RWPE1 (cell line): Measurements from ENCODE around the gene SDF4.

Source experiments
- CTCF ChIA-PET: fragments of 350-600 bp; sonication (Branson Sonifier 250); formaldehyde crosslinking; extraction: SDS; loops from one replicate; lab custom pipeline; 2021; lab: Yijun Ruan, JAX
- POLR2A ChIA-PET: fragments of 400-600 bp; formaldehyde crosslinking; extraction: SDS; loops from one replicate; lab custom pipeline; 2020; ENCODE audit warnings: antibody characterized with exemption; ENCODE audit not compliant: low non-redundant PET; lab: Yijun Ruan, JAX
- DNase-seq: peaks from one replicate; pipeline ENCODE4 v3.0.0; 2012; ENCODE audit warnings: low spot score
- H3K27ac ChIP-seq: fragments of 450-650 bp; 2 replicates; pipeline ENCODE4 v1.5.1; 2017
- CTCF ChIP-seq: fragments of 450-650 bp; conservative IDR thresholded peaks from 2 replicates; pipeline ENCODE4 v1.5.1; 2017; ENCODE audit warnings: low read depth, mild to moderate bottlenecking

SDF4 gene

GRCh38 chr1:1222575-1223225 is 9.1 kb downstream of the SDF4 start:
- ChIA-PET POLR2A (no interaction called here), CTCF (no interaction called here)
- no peak for DNase-seq
- peak overlapping the region; percentile 55 for H3K27ac ChIP-seq
- TF ChIP-seq CTCF: no peak

- TF ChIP-seq CTCF: no peak
- H3K27ac ChIP-seq: peak overlapping the region; percentile 55
- no peak for DNase-seq
- CTCF ChIA-PET: no interaction called here
- POLR2A ChIA-PET: no interaction called here
These were observed 9.8 kb downstream of the SDF4 start for GRCh38 chr1:1221887-1222574.

GRCh38 chr1:1220197-1220596 is 11.6 kb downstream of the SDF4 start:
- CTCF ChIA-PET: interaction anchor here (0.7 kb wide), 1 partner anchor 206 kb away, joined by 3 read pairs; no protein-coding TSS in a partner anchor
- POLR2A ChIA-PET: no interaction called here
- peak overlapping the region; percentile 75; the same call in 1 of the 2 replicates for H3K27ac ChIP-seq
- TF ChIP-seq CTCF: no peak
- no peak for DNase-seq

DNA sequence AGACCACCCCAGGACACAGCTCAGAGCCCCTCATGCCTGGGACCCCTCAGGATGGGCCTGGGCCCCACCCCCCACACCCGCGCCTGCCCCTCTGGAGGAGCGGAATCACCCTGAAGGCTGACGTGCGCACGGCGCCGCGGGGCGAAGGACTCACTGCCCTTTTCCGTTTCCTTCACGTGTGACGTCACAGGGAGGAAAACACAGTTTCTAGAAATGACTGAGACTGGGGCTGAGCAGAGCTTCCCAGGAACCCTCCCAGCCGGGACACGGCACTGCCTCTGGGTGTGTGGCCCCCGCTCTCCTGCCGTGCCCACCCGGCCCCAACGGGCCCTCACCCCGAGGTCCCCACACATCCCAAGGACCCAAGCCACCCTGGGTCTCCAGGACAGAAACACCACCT is 12.5 kb downstream of the SDF4 start:
- CTCF ChIA-PET: no interaction called here
- POLR2A ChIA-PET: no interaction called here
- DNase-seq: no peak
- H3K27ac ChIP-seq: peak overlapping the region; percentile 75
- no peak for TF ChIP-seq CTCF

DNA sequence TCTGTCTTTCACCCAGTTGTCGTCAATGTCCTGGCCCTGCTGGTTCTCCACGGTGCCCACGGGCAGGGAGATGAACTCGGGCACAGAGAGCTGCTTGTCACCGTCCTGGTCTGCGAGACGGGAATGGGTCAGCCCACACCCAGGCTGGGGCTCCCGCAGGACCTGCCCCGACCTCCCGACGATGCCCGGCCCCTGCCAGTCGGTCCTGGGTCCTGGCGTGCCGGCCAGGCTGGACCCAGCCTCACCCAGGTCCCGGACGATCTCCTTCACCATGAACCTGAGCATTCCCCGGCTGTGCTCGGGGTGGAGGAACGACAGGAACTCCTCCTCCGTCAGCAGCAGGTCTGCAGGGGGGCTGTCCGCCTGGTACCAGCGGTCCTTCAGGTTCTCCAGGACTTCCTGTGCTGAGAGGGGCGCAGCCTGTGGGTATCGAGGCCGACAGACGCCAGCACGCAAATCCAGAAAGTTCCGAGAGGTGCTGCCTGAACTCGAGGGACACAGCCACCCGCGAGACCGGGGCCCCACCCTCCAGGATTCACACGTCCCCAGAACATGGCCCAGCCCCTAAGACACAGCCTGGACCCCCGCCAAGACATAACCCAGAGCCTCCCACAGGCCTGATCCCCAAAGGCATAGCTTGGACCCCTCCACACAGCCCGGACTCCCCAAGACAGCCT is 13.1 kb downstream of the SDF4 start:
- ChIA-PET CTCF (no interaction called here), POLR2A (no interaction called here)
- no peak for TF ChIP-seq CTCF
- H3K27ac ChIP-seq: peak overlapping the region; percentile 75
- DNase-seq: no peak
